ENCODE data around the gene SMIM43. TPM values are rescaled to one million over a fixed set of nuclear protein-coding genes. Genes with fewer than 3 reads are reported as not detected.

The SMIM43 gene
- 0.38 and 3.4 TPM in 2 replicates for total RNA-seq

GRCh38 chr4:121764702-121765367 is at the start of gene SMIM43:
Gene SMIM43, minus strand, starts transcription at chr4:121765164. Its CDS starts 59 bp downstream, at chr4:121765105.

GRCh38 chr4:121800961-121801714 is 36.2 kb upstream of the SMIM43 start, which contains the start of gene EXOSC9:
Gene EXOSC9, plus strand, starts transcription at chr4:121801323. Its CDS starts 102 bp downstream, at chr4:121801425.

Other genes with a start within 250 kb of the SMIM43 start
- gene ANXA5, start 68.2 kb downstream of the SMIM43 start, total RNA-seq: 1,122 and 1,336 TPM in 2 replicates
- 30.7 and 59.6 TPM in 2 replicates for gene EXOSC9, start 36.2 kb upstream of the SMIM43 start, total RNA-seq
- gene CCNA2, start 58.7 kb upstream of the SMIM43 start, total RNA-seq: 9.6 and 97.6 TPM in 2 replicates
- 22.8 and 27.9 TPM in 2 replicates for gene BBS7, start 105.3 kb upstream of the SMIM43 start, total RNA-seq
- gene TRPC3, start 186.9 kb upstream of the SMIM43 start, total RNA-seq: under 0.01 and 0.19 TPM in 2 replicates